IMR-90 (cell line): ENCODE data around the gene ZNF521. TPM values are rescaled to one million over a fixed set of nuclear protein-coding genes. Genes with fewer than 3 reads are reported as not detected.

ENCODE experiments used
- ATAC-seq: fragments of 200-7000 bp; cut with Tn5 transposase; 2 replicates; pipeline ENCODE4 v1.9.1; 2020; ENCODE audit warnings: low read depth, mild to moderate bottlenecking, moderate library complexity
- BruUV-seq: library from RNA; stranded (reverse); fragments of 400-500 nt; replicated peaks from 2 replicates; lab custom pipeline; 2021; lab: Mats Ljungman, UMichigan
- CTCF ChIA-PET: fragments of 300-600 bp; formaldehyde crosslinking; extraction: SDS; loops from one replicate; lab custom pipeline; 2021; ENCODE audit warnings: antibody characterized with exemption; lab: Yijun Ruan, JAX
- POLR2A ChIA-PET: fragments of 300-600 bp; sonication (Branson Sonifier 250); formaldehyde crosslinking; loops from one replicate; lab custom pipeline; 2022; ENCODE audit warnings: antibody characterized with exemption; ENCODE audit not compliant: unreplicated experiment; lab: Charles Lee
- DNase-seq: peaks from one replicate; pipeline ENCODE4 v3.0.0; 2013
- H2AFZ ChIP-seq: replicated peaks from 2 replicates; pipeline ENCODE3; 2013; ENCODE audit warnings: low read length, mild to moderate bottlenecking; ENCODE audit not compliant: poor library complexity
- H2AK5ac ChIP-seq: 2 replicates; pipeline ENCODE4 v1.6.1; 2013; ENCODE audit warnings: low read depth, low read length, inconsistent platforms
- H2AK9ac ChIP-seq: replicated peaks from 2 replicates; pipeline ENCODE3; 2013; ENCODE audit warnings: mild to moderate bottlenecking, low read depth, low read length, moderate library complexity; ENCODE audit not compliant: poor library complexity
- H2BK120ac ChIP-seq: 2 replicates; pipeline ENCODE4 v1.6.1; 2013; ENCODE audit warnings: low read depth, low read length, inconsistent platforms
- H2BK15ac ChIP-seq: 3 replicates; pipeline ENCODE4 v1.6.1; 2013; ENCODE audit warnings: low read depth, low read length, inconsistent platforms
- H2BK20ac ChIP-seq: 2 replicates; pipeline ENCODE4 v1.6.1; 2013; ENCODE audit warnings: low read depth, mild to moderate bottlenecking, inconsistent platforms, low read length, moderate library complexity
- H2BK5ac ChIP-seq: 2 replicates; pipeline ENCODE4 v1.6.1; 2013; ENCODE audit warnings: mild to moderate bottlenecking, low read depth, low read length, inconsistent platforms; ENCODE audit not compliant: poor library complexity, severe bottlenecking
- H3K14ac ChIP-seq: replicated peaks from 2 replicates; pipeline ENCODE4 v1.6.1; 2013; ENCODE audit warnings: low read depth, low read length, inconsistent platforms
- H3K18ac ChIP-seq: 2 replicates; pipeline ENCODE4 v1.6.1; 2013; ENCODE audit warnings: low read depth, low read length, control low read depth
- H3K23ac ChIP-seq: 2 replicates; pipeline ENCODE4 v1.6.1; 2013; ENCODE audit warnings: low read depth, low read length, inconsistent platforms
- H3K27ac ChIP-seq: 2 replicates; pipeline ENCODE4 v1.5.1; 2013; ENCODE audit warnings: mild to moderate bottlenecking, control low read depth, low read length; ENCODE audit not compliant: insufficient read depth
- H3K27me3 ChIP-seq: 2 replicates; pipeline ENCODE4 v1.6.1; 2013; ENCODE audit warnings: low read length; ENCODE audit not compliant: control insufficient read depth, insufficient read depth
- H3K36me3 ChIP-seq: 2 replicates; pipeline ENCODE4 v1.6.1; 2013; ENCODE audit warnings: low read length, mixed read lengths; ENCODE audit not compliant: control insufficient read depth, insufficient read depth
- H3K4ac ChIP-seq: 2 replicates; pipeline ENCODE4 v1.6.1; 2013; ENCODE audit warnings: low read depth, low read length, inconsistent platforms
- H3K4me1 ChIP-seq: 2 replicates; pipeline ENCODE4 v1.6.1; 2013; ENCODE audit warnings: low read length, mixed read lengths; ENCODE audit not compliant: control insufficient read depth, insufficient read depth
- H3K4me2 ChIP-seq: 2 replicates; pipeline ENCODE4 v1.6.1; 2013; ENCODE audit warnings: low read depth, mild to moderate bottlenecking, control low read depth, low read length, moderate library complexity
- H3K4me3 ChIP-seq: 2 replicates; pipeline ENCODE4 v1.5.1; 2013; ENCODE audit warnings: low read depth, mild to moderate bottlenecking, control low read depth, low read length, moderate library complexity; ENCODE audit not compliant: insufficient read depth
- H3K56ac ChIP-seq: 2 replicates; pipeline ENCODE4 v1.6.1; 2013; ENCODE audit warnings: low read length, inconsistent platforms; ENCODE audit not compliant: insufficient read depth; ENCODE audit errors: extremely low read depth
- H3K79me1 ChIP-seq, 2 experiments: 2 replicates each; pipeline ENCODE4 v1.6.1; 2013; ENCODE audit warnings: low read length in 2 of 2, inconsistent platforms in 1 of 2, low read depth in 1 of 2
- H3K9ac ChIP-seq: 2 replicates; pipeline ENCODE4 v1.6.1; 2013; ENCODE audit warnings: low read depth, low read length, control low read depth
- H3K9me1 ChIP-seq: 2 replicates; pipeline ENCODE4 v1.6.1; 2013; ENCODE audit warnings: low read length, inconsistent platforms; ENCODE audit not compliant: insufficient read depth
- H3K9me3 ChIP-seq: 2 replicates; pipeline ENCODE4 v1.6.1; 2013; ENCODE audit warnings: low read length; ENCODE audit not compliant: control insufficient read depth, insufficient read depth
- H4K20me1 ChIP-seq: 2 replicates; pipeline ENCODE4 v1.6.1; 2013; ENCODE audit warnings: low read length, inconsistent platforms; ENCODE audit not compliant: insufficient read depth
- H4K5ac ChIP-seq: 2 replicates; pipeline ENCODE4 v1.6.1; 2013; ENCODE audit warnings: mild to moderate bottlenecking, low read depth, low read length, control low read depth
- H4K8ac ChIP-seq, 2 experiments: 2 replicates each; pipeline ENCODE4 v1.6.1; 2013; ENCODE audit warnings: low read depth in 2 of 2, low read length in 2 of 2, control low read depth in 1 of 2, inconsistent platforms in 1 of 2
- H4K91ac ChIP-seq: 2 replicates; pipeline ENCODE4 v1.6.1; 2013; ENCODE audit warnings: low read depth, low read length, inconsistent platforms; ENCODE audit not compliant: insufficient read depth
- BHLHE40 ChIP-seq: fragments of 150-350 bp; IDR thresholded peaks from 2 replicates; pipeline ENCODE4 v1.6.1; 2016; ENCODE audit warnings: mild to moderate bottlenecking, low read depth, low read length
- CHD1 ChIP-seq: IDR thresholded peaks from 2 replicates; pipeline ENCODE4 v1.6.1; 2012; ENCODE audit warnings: low read depth, low read length, improper control_type of control experiment
- MXI1 ChIP-seq: IDR thresholded peaks from 2 replicates; pipeline ENCODE4 v1.6.1; 2012; ENCODE audit warnings: low read depth, mild to moderate bottlenecking, low read length, moderate library complexity, borderline replicate concordance
- NFE2L2 ChIP-seq: fragments of 150-350 bp; IDR thresholded peaks from 2 replicates; pipeline ENCODE4 v1.6.1; 2016; ENCODE audit warnings: low read depth, mild to moderate bottlenecking, low read length
- SMC3 ChIP-seq: fragments of 150-350 bp; IDR thresholded peaks from 2 replicates; pipeline ENCODE4 v1.6.1; 2016; ENCODE audit warnings: low read depth, mild to moderate bottlenecking, antibody characterized with exemption, low read length, moderate library complexity
- WGBS, 2 experiments: methylation state at CpG; one replicate each; pipeline versions ENCODE4 v1.1.5 to v1.1.7; 2013; ENCODE audit warnings: missing lambda C conversion rate in 2 of 2; ENCODE audit not compliant: insufficient read length in 1 of 2; ENCODE audit errors: extremely low coverage in 2 of 2; 5-methylcytosine and 5-hydroxymethylcytosine counted together
- dilution Hi-C: fragments of 300-500 bp; cut with HindIII; formaldehyde crosslinking; loops from one replicate; pipeline ENCODE4 v1.14.3; 2018; ENCODE audit warnings: low sequenced_read_pairs; ENCODE audit not compliant: unreplicated experiment
- in situ Hi-C: fragments of 300-500 bp; cut with MboI; formaldehyde crosslinking; loops from 3 replicates; pipeline ENCODE4 v1.14.3; 2019; ENCODE audit warnings: low sequenced_read_pairs, inconsistent platforms, mixed read lengths
- intact Hi-C: fragments of 100-400 bp; cut with micrococcal nuclease; formaldehyde crosslinking; loops from 2 replicates; pipeline ENCODE4 v1.10.0; 2022
- polyA plus RNA-seq, 3 experiments: library from polyadenylated mRNA; depleted of rRNA; stranded (reverse); fragments of >200 nt; gene quantifications; 2 replicates each; pipeline ENCODE4 v1.2.3, GENCODE V29; 2012; ENCODE audit warnings: low replicate concordance in 1 of 3
- total RNA-seq: library from RNA; depleted of rRNA; stranded (reverse); fragments of >200 nt; gene quantifications from 2 replicates; pipeline ENCODE4 v1.2.3, GENCODE V29; 2012

Gene ZNF521
- total and polyA plus RNA-seq, 2 of the 4 experiments (the other 2 are of a cell fraction), result 21.5 to 59.3 TPM

DNA sequence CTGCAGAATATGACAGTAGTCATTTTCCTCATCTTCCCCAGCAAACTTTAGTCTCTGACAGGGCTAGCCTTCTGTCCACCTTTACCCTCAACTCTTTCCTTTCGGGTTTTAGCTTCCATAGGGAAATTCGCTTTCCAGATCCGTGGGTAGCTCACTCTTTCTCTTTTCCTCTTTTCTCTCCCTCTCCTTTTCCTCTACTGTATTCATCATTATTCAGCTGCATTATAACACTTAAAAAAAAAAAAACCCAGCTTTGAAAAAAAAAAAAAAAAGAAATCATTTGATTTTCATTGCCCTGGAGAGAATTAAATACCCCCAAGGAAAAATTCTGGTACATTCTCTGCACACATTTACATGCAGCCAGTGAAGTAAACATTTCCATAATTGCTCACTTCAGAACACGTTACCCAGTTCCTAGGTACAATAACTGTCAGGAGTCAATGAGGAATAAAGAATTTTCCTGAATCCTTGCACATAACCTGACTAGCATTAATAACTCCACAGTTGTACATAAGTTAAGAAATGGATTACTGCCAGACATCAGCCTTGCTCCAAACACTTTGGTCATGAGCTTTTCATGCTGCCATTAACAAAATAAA, 63.5 kb downstream of the ZNF521 start:
- dilution Hi-C loops, result no loop called here
- Histone ChIP-seq H3K27me3 (no peaks in the 10 kb centered on the region), H3K9me1 (peaks cover 5% of the 10 kb centered on the region; the same call in 1 of the 2 replicates), H4K5ac (no peak overlapping the region), H2BK120ac (peak overlapping the region; percentile 56; the same call in 1 of the 2 replicates), H3K18ac (peak overlapping the region; percentile 73; the same call in 1 of the 2 replicates), H4K20me1 (peaks cover 3% of the 10 kb centered on the region; the same call in 1 of the 2 replicates), H3K4ac (peak overlapping the region; percentile 51; the same call in 1 of the 2 replicates), H3K9ac (no peak overlapping the region), H2AK9ac (no peak overlapping the region), H3K27ac (no peak overlapping the region), H2BK15ac (no peak overlapping the region), H3K56ac (no peak overlapping the region), H3K79me1 (peaks cover 28 to 29% of the 10 kb centered on the region in 2 experiments), H3K4me2 (no peak overlapping the region), H3K4me3 (no peak overlapping the region), H3K4me1 (peaks cover 18% of the 10 kb centered on the region), H2AFZ (no peak overlapping the region), H3K23ac (peak overlapping the region; percentile 8; the same call in 1 of the 2 replicates), H3K14ac (peak overlapping the region; percentile 67; the same call in 1 of the 2 replicates), H3K36me3 (peaks cover 4% of the 10 kb centered on the region), H4K91ac (no peak overlapping the region), H3K9me3 (no peaks in the 10 kb centered on the region), H4K8ac (peak overlapping the region in 1 of 2 experiments; percentile 40; a peak in 1 of 4 replicates), H2AK5ac (peak overlapping the region; percentile 21; the same call in 1 of the 2 replicates), H2BK5ac (no peak overlapping the region), H2BK20ac (peak overlapping the region; percentile 51; the same call in 1 of the 2 replicates)
- in situ Hi-C loops, result no loop called here
- CTCF ChIA-PET, result no interaction called here
- POLR2A ChIA-PET, result no interaction called here
- TF ChIP-seq CHD1, result no peak
- TF ChIP-seq NFE2L2, result no peak
- no peak for TF ChIP-seq MXI1
- TF ChIP-seq SMC3, result no peak
- TF ChIP-seq BHLHE40, result no peak
- intact Hi-C loops, result loop anchor here (5.0 kb wide), 1 partner anchor 56 kb away; no protein-coding TSS in a partner anchor
- BruUV-seq, result no TSS peak
- DNase-seq (no peak), ATAC-seq (no peak)
- WGBS, 2 experiments, result no CpG with 5 or more reads among the region's 4 CpGs
